Left colon (tissue), 2 donors: ENCODE measurements around the gene NDUFB4. TPM values are rescaled to one million over a fixed set of nuclear protein-coding genes. Genes with fewer than 3 reads are reported as not detected.
"Not testable (repeated sequence)": the region's sequence is repeated elsewhere in the genome, so short reads cannot be mapped to it uniquely, and the experiment has no call there.

Source experiments
- ATAC-seq: fragments of 200-7000 bp; cut with Tn5 transposase; one replicate; pipeline ENCODE4 v1.9.1; 2020; ENCODE audit warnings: mild to moderate bottlenecking, moderate library complexity
- DNase-seq, 2 donors: peaks; one replicate each; pipeline ENCODE4 v3.0.0-alpha.2; 2020
- intact Hi-C, 2 donors: fragments of 100-400 bp; cut with DNase I in 1 of 2; cut with micrococcal nuclease in 1 of 2; formaldehyde crosslinking; loops; one replicate each; pipeline versions ENCODE4 v1.11.2 to v1.14.0; 2022; cut with DNase I, micrococcal nuclease
- total RNA-seq, 2 donors: library from RNA; stranded (reverse); fragmentation: NEBNext Ultra II Directional; extraction: Animal tissue kit (Norgen Biotek cat#: 25700); gene quantifications; one replicate each; pipeline ENCODE4 v1.2.1, GENCODE V29; 2021
- donor health status: DM: no; HTN: no; CAD: no.
- donor health status: DM: yes; HTN: yes; CAD: no.

The NDUFB4 gene
- total RNA-seq, 2 donors from 2014 or later = 151 to 180 TPM

DNA sequence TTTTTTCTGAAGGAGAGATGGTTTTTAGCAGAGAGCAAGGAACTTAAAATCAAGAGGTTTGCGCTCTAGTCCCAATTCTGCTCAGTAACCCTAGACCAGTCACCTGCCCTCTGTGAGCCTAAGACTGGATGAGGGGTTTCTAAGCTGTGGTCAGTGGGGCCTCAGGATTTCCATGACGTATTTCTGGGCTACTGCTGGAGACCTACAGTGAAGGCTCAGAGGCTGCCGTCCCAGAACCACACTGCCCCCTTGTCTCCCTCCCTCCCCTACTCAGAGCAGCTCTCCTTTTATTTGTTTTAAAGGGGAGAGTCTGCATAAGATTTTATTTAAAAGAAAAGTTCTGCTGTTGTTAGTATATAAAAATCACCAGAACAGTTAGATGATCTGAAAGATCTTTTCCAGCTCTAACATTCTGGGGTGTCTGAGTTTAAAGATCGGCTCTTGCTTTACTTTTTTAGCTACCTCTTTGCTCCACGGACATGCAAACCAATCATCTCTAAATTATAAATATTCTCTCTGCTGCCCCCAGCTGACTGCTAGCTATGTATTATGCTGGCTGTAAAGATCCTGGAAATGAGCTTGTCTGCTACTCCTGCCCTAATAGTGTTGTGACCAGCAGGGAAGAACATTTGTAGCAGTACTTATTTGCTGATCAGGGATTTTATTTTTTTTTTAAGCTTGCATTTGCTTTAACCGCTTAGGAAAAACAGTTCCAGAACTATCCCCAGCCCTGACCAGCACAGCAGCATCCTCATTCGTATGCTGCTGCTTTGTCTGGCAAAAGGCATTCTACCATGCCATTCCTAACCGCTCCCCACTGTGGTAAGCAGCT lies 28.6 kb upstream of the NDUFB4 start:
- DNase-seq = peak in 1 of 2 donors; percentile 26
- intact Hi-C loops = loop anchor here in 1 of 2 donors (10.0 kb wide), 1 partner anchor 227 kb away; no protein-coding TSS in a partner anchor
- peak; percentile 64 for ATAC-seq

DNA sequence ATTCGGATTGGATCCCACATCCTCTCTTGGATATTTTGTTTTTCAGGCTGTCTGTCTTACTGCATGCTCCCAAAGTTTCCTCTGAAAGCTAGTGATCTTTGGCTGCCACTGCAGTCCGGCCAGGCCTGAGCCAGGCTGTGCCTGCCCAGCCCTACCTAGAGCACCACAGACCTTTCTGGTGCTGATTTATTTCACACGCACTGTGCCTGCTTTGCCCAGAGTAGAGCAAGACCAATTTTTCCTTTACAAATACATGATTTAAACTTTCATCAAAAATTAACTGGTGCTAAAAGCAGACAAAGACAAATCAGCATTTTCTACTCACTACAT lies 28.0 kb upstream of the NDUFB4 start:
- DNase-seq = no peak
- no peak for ATAC-seq
- intact Hi-C loops = loop anchor here in 1 of 2 donors (10.0 kb wide), 1 partner anchor 227 kb away; no protein-coding TSS in a partner anchor

DNA sequence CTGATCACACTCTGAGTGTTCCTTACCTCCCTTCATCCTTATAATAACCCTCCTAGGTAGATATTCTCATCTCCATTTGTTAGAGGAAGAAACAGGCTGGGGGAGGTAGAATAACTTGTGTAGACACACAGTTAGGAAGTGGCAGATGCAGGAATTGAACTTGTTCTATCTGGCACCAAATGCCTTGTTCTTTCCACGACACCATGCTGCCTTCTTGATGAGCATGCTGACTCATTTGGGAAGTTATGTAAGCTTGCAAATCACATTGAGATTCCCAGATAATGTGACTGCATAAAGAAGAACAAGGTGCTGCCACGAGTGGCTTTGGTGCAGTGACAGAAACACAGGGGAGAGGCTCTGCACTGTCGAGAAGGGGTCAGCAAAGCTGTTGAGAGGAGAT lies 27.5 kb upstream of the NDUFB4 start:
- DNase-seq (no peak), ATAC-seq (no peak)
- intact Hi-C loops = loop anchor here in 1 of 2 donors (10.0 kb wide), 1 partner anchor 226 kb away; no protein-coding TSS in a partner anchor

DNA sequence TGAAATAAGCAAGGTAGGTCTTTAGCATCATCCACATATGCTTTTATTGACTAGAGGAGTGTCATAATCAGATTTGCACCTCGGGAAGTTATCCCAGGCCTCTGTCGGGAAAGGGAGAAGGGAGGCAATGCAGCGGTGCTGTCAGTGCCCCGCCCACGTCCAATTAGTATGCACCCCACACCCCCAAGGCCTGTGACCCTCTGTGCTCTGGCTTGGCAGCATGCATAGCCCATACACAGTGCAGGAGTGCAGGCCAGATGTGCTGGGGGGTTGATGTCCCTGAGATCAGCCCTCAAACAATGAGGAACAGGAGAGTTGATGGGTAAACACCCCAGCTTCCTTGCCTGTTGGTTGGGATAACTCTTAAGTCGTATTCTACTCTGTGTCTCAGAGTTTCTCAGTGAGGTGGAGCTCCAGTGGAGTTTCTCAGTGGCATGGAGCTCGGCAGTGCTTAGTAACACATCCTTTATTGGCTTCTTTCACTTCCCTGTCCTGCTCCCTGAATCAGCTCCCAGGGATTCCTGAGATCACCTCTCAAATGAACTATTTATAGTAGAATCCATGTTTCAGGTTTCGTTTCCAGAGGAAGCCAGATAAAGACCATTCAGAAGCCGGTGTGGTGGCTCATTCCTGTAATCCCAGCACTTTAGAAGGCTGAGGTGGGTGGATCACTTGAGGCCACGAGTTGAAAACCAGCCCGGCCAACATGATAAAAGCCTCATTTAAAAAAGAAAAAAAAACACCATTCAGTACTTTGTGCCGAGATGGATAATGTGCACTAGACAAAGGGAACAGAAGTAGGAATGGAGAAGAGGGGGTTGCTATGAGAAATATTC lies 26.7 kb upstream of the NDUFB4 start:
- ATAC-seq = no peak
- no peak for DNase-seq
- intact Hi-C loops = loop anchor here in 1 of 2 donors (10.0 kb wide), 1 partner anchor 225 kb away; no protein-coding TSS in a partner anchor

DNA sequence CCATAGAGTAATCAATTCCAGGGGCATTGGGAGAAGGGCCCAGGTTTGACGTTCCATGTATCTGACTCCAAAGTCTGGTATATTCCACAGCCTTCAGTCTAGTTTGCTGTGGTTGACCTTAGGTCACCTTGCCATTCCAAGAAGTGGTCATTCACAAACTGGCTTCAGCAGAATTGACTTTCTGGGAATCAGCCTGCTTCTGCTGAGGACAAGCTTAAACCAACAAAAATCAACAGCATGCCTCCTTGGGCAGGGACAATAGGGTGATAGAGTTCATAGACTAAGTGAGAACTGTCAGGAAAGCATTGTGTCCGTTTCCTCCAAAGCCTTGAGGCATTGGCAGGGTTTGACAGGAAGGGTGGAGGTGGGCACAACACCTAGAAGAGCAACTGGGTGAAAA lies 24.1 kb upstream of the NDUFB4 start:
- ATAC-seq = no peak
- intact Hi-C loops = no loop called here

DNA sequence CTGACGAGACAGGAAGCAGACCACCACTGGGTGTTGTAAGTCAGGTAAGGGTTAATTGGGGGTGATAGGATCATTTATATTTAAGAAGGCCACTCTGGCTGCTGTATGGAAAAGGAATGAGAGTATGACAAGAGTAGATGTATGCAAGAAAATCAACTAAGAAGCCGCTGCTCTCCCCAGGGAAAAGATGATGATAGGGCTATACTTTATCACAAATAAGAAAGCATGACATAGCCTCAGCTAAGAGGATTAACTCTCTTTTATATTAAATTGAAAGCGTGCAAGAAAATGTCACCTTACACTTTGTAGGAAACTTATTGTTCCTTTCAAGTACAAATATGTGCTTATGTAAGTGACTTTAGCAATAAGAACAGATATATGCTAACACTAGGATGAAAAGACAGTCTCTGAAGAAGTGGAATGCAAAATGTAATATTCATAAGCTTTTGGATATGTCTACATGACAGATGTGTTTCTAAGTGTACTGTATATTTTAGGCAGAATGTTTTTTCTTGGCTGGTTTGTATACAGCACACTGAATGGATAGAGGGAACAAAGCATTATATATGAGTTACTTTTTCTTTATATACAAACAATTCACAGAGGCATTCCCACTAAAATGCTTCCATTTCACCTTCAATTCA lies 8.7 kb upstream of the NDUFB4 start:
- intact Hi-C loops = no loop called here
- ATAC-seq (no peak), DNase-seq (no peak)

More for the DNA sequence above, 24.1 kb upstream of the NDUFB4 start:
- no peak for DNase-seq

DNA sequence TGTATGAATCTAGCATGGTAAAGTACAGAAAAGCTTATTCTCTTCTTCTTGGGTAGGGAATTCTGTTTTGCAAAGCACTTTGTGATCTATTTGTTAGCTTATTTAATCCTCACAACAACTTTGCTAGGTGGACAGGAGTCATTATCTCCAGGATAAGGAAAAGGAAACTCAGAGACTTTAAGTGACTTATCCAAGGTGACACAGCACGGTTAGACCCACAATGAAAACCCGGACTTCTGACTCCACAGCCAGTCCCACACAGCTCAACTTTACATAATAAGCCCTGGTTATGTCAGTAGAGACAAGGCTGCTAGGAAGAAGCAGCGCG lies 384 bp upstream of the NDUFB4 start:
- DNase-seq = no peak
- intact Hi-C loops = no loop called here
- ATAC-seq = no peak

DNA sequence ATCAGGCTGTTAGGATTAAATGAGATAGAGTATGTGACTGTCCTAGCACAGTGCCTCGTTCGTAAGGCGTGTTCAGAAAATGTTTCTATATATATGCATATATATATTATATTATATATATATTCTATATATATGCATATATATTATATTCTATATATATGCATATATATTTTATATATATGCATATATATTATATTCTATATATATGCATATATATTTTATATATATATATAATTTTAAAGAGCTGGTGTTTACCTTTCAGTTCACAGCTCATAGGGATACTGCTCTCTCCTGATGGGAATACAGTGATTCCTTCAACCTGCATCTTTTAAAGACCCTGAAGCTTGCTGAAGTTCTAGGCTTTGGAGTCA lies 702 bp downstream of the NDUFB4 start:
- ATAC-seq = no peak
- intact Hi-C loops = no loop called here
- no peak for DNase-seq

DNA sequence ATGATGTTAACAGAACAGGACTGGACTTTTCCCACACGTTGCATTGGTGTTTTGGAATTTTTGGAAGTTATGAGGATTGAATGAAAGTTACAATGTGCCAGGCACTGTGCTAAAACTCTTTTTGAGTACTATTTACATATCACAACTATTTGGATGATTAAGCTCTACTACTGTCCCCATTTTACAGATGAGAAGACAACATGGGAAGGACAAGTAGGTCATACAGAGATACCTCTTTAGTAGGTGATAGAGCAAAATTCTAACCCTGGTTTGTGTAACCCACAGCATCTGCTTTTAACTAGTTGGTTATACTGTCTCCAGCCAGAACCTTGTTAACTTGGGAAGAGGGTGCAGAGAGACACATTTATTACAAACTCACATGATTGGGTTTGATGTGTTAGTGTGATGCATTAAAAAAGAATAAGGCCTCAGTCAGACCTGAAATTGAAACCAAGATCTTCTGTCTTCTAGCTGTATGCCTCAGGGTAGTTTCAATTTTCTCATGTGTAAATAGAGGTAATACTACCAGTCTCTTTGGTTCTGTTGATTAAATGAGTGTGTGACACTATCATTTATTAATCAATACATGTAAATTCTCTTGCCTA lies 1.4 kb downstream of the NDUFB4 start:
- no peak for ATAC-seq
- DNase-seq = no peak

DNA sequence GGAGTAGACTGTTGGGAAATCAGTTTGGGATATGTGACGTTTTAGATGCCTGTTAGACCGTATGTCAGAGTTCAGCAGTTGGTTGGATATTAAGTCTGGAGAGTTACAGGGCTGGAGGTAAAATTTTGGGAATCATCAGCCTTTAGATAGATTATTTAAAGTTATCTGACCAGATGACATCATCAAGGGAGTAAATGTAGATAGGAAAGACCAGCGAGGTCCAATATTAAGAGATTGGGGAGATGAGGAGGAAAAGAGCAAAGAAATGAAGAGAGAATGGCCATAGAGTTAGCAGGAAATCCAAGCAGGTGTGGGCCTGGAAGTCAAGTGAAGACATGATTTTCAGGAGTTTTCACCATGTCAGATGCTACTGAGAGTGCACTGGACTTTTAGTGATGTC lies 3.1 kb downstream of the NDUFB4 start:
- intact Hi-C loops = no loop called here
- DNase-seq (no peak), ATAC-seq (no peak)

More for the DNA sequence above, 1.4 kb downstream of the NDUFB4 start:
- intact Hi-C loops = no loop called here

DNA sequence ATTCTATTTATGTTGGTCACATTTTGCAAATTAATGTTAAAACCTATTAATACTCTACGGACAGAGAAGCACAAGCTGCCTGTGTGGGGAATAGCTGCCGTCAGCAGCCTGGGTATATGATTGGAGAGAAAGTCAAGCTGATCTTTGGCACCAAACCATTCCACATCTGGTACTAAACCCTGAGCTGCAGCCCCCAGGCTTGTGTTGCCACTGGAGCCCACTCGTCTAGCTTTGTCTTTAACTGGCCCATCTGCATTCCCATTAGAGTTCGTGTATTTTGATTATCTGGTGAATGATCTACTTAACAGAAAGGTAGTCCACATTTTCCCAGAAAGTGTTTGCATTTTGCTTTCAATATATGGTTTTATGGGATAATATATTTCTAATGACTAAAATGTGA lies 5.4 kb downstream of the NDUFB4 start:
- ATAC-seq (no peak), DNase-seq (no peak)
- intact Hi-C loops = no loop called here

DNA sequence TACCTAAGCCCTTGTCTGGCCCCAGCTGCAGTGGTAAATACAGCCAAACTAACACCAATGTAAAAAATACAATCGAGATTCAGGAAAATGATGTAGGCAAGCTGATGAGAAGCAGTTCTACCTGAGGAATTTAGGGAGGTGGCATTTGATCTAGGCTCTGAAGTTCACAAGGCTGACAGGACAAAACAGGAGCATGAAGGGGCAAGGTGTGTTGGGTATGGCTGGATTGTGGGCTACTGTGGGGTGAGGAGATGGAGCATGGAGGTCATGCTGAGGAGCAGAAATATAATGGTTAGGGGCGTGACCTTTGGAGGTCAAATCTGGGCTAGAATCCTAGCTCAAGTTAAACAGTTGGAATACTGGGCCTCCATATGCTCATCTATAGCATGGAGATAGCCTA lies 6.5 kb downstream of the NDUFB4 start:
- intact Hi-C loops = no loop called here
- no peak for DNase-seq
- peak; percentile 9 for ATAC-seq

DNA sequence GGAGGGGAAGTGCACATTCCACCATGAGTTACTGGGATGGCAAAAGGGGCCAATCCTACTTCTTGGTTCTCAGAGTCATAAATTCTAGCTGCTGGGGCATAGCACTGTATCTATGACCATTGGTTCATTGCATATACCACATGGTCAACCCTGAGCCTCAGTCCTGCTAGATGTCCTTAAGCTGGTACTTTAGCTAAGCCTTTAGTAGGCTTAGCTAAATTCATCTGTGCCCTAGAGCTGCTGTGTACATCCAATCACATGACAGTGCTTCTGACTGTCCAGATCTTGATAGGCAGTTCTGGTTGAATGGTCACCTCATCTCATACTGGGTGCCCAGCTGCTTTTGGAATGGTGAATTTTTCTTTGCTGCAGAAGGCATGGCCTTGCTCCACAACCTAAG lies 8.2 kb downstream of the NDUFB4 start:
- DNase-seq = no peak
- no peak for ATAC-seq
- intact Hi-C loops = no loop called here

DNA sequence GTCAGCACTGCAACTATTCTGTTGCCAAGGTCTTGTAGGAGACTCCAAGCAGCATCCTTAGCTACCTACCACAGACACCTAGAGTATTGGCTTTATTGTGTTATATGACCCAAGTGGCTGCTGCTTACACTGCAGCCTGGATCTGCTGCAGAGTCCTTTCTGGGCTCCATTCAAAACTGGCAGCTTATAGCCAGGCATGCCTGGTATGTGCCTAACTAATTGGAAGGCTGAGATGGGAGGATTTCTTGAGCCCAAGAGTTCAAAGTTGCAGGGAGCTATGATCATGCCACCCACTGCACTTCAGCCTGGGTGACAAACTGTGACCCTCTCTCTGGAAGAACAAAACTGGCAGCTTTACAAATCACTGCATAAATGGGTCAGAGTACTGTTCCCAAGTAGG lies 8.6 kb downstream of the NDUFB4 start:
- intact Hi-C loops = no loop called here
- ATAC-seq (no peak), DNase-seq (no peak)

DNA sequence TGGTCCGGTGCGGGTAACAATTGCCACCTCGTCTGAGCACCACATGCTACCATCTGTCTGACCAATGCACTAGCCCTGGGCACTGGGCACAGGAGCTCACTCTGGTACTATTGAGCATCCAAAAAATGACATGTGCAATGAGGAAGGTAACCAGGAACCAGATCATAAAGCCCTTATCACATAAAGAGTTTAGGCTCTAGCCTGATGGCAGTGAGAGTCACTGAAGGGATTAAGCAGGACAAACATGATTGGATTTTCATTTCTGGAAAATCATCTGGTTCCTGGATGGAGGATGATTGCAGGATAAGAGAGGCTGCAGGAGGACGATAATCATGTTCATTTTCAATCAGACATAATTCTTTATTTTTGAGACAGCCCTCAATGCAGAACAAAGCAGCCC lies 12.4 kb downstream of the NDUFB4 start:
- DNase-seq (no peak), ATAC-seq (no peak)
- intact Hi-C loops = no loop called here

DNA sequence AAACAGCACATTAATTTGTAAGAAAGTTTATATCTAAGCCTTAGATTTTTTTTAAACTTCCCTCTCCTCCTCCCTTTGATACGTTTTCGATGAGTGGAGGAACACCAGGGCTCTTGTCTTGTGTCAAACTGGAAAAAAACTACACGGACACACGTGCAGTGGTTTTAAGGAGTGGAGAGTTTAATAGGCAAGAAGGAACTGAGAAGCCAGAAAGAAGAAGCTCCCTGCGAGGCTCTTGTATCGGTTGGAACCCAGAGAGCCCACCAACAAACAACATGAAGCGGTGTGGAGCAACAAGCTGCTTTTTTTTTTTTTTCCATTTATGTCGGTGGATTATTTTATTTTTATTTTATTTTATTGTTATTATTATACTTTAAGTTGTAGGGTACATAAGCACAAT lies 18.6 kb downstream of the NDUFB4 start:
- DNase-seq = no peak
- intact Hi-C loops = no loop called here
- no peak for ATAC-seq

DNA sequence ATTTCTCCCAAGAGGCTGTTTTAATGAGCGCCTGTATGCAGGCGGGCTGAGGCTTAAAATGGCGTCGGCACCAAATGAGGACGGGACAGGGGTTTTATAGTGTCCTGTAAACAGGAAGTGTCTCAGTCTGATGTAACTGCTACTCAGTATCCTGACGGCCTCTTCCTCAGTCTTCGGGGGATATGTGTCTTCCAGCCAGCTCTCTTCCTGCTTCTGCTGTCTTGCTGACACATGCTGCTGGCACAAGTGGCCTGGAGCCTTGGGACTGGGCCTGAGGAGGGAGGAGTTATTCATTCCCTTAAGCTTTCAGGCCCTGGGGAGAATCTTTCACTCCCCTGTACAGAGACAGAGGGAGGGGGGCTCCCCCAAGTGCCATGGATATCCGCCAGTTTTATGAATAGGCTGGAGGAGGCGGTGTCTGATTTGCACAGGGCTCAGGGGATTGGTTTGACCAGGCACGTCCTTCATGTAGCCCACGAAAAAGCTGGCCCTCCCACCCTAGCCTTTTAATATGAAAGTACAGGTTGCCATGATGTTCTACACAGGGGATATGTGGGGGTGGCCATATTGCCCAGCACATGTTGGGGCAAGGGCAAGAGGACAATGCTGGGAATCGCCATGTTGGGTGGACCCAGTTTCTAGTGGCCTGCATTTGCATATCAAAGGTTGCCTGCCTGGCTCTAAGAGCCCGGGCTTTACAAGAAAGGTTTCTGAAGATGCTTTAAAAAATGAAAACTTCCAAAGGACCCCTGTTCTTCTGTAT lies 19.9 kb downstream of the NDUFB4 start:
- DNase-seq (peak in 1 of 2 donors; percentile 32), ATAC-seq (peak; percentile 40)
- intact Hi-C loops = no loop called here

DNA sequence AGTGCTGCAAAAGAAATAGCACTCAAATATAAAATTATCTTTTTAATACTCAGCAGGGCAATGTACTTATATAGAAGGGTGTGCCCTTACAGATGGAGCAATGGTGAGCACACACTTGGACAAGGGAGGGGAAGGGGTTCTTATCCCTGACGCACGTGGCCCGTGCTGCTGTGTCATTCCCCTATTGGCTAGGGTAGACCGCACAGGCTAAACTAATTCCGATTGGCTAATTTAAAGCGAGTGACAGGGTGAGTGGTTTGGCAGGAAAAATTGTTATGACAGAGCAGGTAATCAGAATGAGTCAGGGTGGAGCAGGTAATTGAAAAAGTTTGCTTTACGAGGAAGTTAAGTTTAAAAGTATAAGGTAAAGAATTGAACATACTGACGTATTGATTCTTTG lies 20.6 kb downstream of the NDUFB4 start:
- intact Hi-C loops = not testable (repeated sequence)
- peak; percentile 66 for ATAC-seq
- DNase-seq = peak; percentile 54 to 72

DNA sequence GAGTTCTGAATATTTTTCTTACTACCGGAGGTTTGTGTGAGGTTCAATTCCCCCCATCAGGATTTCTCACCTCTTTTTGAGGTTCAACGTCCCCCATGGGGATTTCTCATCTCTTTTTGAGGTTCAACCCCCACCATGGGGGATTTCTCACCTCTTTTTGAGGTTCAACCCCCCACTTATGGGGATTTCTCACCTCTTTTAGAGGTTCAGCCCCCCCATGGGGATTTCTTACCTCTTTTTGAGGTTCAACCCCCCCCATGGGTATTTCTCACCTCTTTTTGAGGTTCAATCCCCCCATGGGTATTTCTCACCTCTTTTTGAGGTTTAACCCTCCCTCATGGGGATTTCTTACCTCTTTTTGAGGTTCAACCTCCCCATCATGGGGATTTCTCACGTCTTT lies 26.3 kb downstream of the NDUFB4 start:
- DNase-seq (no peak), ATAC-seq (no peak)
- intact Hi-C loops = no loop called here
